Measurements from ENCODE around the gene BCL2L2.

Gene BCL2L2

GRCh38 chr14:23357261-23357660 lies 50.6 kb downstream of the BCL2L2 start:
- no peak for DNase-seq

GRCh38 chr14:23358042-23358441 lies 51.4 kb downstream of the BCL2L2 start:
- DNase-seq: no peak

GRCh38 chr14:23358553-23359166 lies 52.0 kb downstream of the BCL2L2 start:
- DNase-seq: no peak

GRCh38 chr14:23359167-23359626 lies 52.6 kb downstream of the BCL2L2 start:
- DNase-seq: no peak

- no peak for DNase-seq
These were observed 53.3 kb downstream of the BCL2L2 start for GRCh38 chr14:23359722-23360447.

- DNase-seq: no peak
These were observed 53.9 kb downstream of the BCL2L2 start for GRCh38 chr14:23360496-23360895.

GRCh38 chr14:23361320-23361719 lies 54.7 kb downstream of the BCL2L2 start:
- DNase-seq: no peak

Measured in suppressor macrophage treated with lipopolysaccharide for 1 hour (primary cell).